ENCODE data around the gene MACC1.

The MACC1 gene

GRCh38 chr7:20229646-20230500 is 12.7 kb upstream of the MACC1 start:
- no peak overlapping the region for H3K4me3 ChIP-seq (ENCODE audit: low read depth, low read length)
- no peak for DNase-seq (ENCODE audit: low read depth)
- no peak for TF ChIP-seq CTCF (IDR thresholded peaks at IDR 0.05; ENCODE audit: low read depth, low read length, missing control alignments)

GRCh38 chr7:20229081-20229480 is 11.9 kb upstream of the MACC1 start:
- no peak overlapping the region for H3K4me3 ChIP-seq (ENCODE audit: low read depth, low read length)
- no peak for TF ChIP-seq CTCF (IDR thresholded peaks at IDR 0.05; ENCODE audit: low read depth, low read length, missing control alignments)
- DNase-seq (ENCODE audit: low read depth) = no peak

GRCh38 chr7:20228654-20229053 is 11.5 kb upstream of the MACC1 start:
- TF ChIP-seq CTCF (IDR thresholded peaks at IDR 0.05; ENCODE audit: low read depth, low read length, missing control alignments) = no peak
- DNase-seq (ENCODE audit: low read depth) = no peak
- H3K4me3 ChIP-seq (ENCODE audit: low read depth, low read length) = no peak overlapping the region

GRCh38 chr7:20227291-20227795 is 10.2 kb upstream of the MACC1 start:
- H3K4me3 ChIP-seq (ENCODE audit: low read depth, low read length) = no peak overlapping the region
- no peak for DNase-seq (ENCODE audit: low read depth)
- TF ChIP-seq CTCF (IDR thresholded peaks at IDR 0.05; ENCODE audit: low read depth, low read length, missing control alignments) = no peak

- DNase-seq (ENCODE audit: low read depth) = no peak
- H3K4me3 ChIP-seq (ENCODE audit: low read depth, low read length) = no peak overlapping the region
- no peak for TF ChIP-seq CTCF (IDR thresholded peaks at IDR 0.05; ENCODE audit: low read depth, low read length, missing control alignments)
Observed at GRCh38 chr7:20226860-20227259, 9.7 kb upstream of the MACC1 start.

GRCh38 chr7:20225384-20225783 is 8.2 kb upstream of the MACC1 start:
- H3K4me3 ChIP-seq (ENCODE audit: low read depth, low read length) = no peak overlapping the region
- DNase-seq (ENCODE audit: low read depth) = no peak
- no peak for TF ChIP-seq CTCF (IDR thresholded peaks at IDR 0.05; ENCODE audit: low read depth, low read length, missing control alignments)

GRCh38 chr7:20224025-20224424 is 6.8 kb upstream of the MACC1 start:
- no peak overlapping the region for H3K4me3 ChIP-seq (ENCODE audit: low read depth, low read length)
- no peak for TF ChIP-seq CTCF (IDR thresholded peaks at IDR 0.05; ENCODE audit: low read depth, low read length, missing control alignments)
- DNase-seq (ENCODE audit: low read depth) = no peak

All from GM12864 (cell line).